ENCODE measurements around the gene GLS. TPM values are rescaled to one million over a fixed set of nuclear protein-coding genes. Genes with fewer than 3 reads are reported as not detected.

Gene GLS
- total and polyA plus RNA-seq, 4 donors: 31.1 to 318 (median 104) TPM

DNA sequence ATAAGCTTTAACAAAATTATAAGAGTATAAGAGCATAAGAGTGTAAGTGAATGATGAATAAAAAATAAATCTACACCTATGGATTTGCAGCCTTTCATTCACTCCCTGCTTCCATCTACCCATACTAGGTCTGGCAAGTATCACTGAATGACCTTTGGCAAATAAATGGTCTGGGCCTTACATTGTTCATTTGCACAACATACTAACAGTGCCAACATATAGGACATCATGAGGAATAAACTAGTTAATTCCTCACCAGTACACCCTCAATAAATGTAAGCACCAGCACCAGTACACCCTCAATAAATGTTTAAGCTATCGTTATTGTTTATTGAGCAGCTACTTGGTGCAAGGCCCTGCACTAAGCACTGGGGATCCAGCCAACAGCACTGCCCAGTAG, 106.5 kb downstream of the GLS start:
- ATAC-seq (ENCODE audit: insufficient read depth, low FRiP score): no peak
- Histone ChIP-seq H3K27me3 (ENCODE audit: control insufficient read depth in 3 of 3, insufficient read depth in 3 of 3, low read length in 2 of 3) (no peaks in the 10 kb centered on the region), H3K9ac (ENCODE audit: insufficient read depth in 1 of 2, low read length in 2 of 2) (no peak overlapping the region), H3K9me3 (ENCODE audit: control insufficient read depth in 4 of 4, insufficient read depth in 3 of 4, low read length in 3 of 4) (no peaks in the 10 kb centered on the region), H3K4me3 (no peak overlapping the region), H3K27ac (ENCODE audit: low read depth in 1 of 2, low read length in 1 of 2) (no peak overlapping the region), H3K4me1 (ENCODE audit: control insufficient read depth in 5 of 5, insufficient read depth in 5 of 5, low read length in 5 of 5) (no peaks in the 10 kb centered on the region), H3K36me3 (ENCODE audit: control insufficient read depth in 4 of 4, insufficient read depth in 4 of 4, low read length in 4 of 4) (peaks cover 24 to 64% (median 52%) of the 10 kb centered on the region in 4 donors)
- 97 to 99% methylated on average over 1 of the region's 1 CpG for WGBS, 2 donors
- TF ChIP-seq, protein P1, sequence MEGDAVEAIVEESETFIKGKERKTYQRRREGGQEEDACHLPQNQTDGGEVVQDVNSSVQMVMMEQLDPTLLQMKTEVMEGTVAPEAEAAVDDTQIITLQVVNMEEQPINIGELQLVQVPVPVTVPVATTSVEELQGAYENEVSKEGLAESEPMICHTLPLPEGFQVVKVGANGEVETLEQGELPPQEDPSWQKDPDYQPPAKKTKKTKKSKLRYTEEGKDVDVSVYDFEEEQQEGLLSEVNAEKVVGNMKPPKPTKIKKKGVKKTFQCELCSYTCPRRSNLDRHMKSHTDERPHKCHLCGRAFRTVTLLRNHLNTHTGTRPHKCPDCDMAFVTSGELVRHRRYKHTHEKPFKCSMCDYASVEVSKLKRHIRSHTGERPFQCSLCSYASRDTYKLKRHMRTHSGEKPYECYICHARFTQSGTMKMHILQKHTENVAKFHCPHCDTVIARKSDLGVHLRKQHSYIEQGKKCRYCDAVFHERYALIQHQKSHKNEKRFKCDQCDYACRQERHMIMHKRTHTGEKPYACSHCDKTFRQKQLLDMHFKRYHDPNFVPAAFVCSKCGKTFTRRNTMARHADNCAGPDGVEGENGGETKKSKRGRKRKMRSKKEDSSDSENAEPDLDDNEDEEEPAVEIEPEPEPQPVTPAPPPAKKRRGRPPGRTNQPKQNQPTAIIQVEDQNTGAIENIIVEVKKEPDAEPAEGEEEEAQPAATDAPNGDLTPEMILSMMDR (IDR thresholded peaks at IDR 0.05; ENCODE audit: control extremely low read depth, extremely low read depth): no peak
- no peak for DNase-seq

DNA sequence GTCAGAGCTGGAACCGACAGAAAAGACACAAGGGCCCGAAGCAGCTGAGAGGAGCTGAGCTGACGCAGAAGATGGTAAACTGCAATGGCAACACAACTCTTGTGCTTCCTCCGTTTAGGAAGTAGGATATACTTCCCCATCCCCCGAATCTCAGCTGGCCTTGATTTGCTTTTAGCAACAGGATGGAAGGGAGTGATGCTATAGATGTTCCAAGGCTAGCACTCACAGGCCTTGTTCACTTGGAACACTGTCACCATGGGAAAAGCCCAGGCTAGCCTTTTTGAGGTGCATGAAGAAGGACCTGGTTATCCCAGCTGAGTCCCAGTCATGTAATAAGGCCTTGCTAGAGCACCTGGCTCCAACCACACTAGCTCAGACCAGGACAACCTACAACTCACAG, 107.3 kb downstream of the GLS start:
- WGBS, 2 donors: 92 to 95% methylated on average over 5 of the region's 5 CpGs
- Histone ChIP-seq H3K9ac (ENCODE audit: insufficient read depth in 1 of 2, low read length in 2 of 2) (no peak overlapping the region), H3K4me3 (no peak overlapping the region), H3K9me3 (ENCODE audit: control insufficient read depth in 4 of 4, insufficient read depth in 3 of 4, low read length in 3 of 4) (no peaks in the 10 kb centered on the region), H3K27ac (ENCODE audit: low read depth in 1 of 2, low read length in 1 of 2) (no peak overlapping the region), H3K27me3 (ENCODE audit: control insufficient read depth in 3 of 3, insufficient read depth in 3 of 3, low read length in 2 of 3) (no peaks in the 10 kb centered on the region), H3K36me3 (ENCODE audit: control insufficient read depth in 4 of 4, insufficient read depth in 4 of 4, low read length in 4 of 4) (peaks cover 24 to 61% (median 47%) of the 10 kb centered on the region in 4 donors), H3K4me1 (ENCODE audit: control insufficient read depth in 5 of 5, insufficient read depth in 5 of 5, low read length in 5 of 5) (no peaks in the 10 kb centered on the region)
- TF ChIP-seq, protein P1 (IDR thresholded peaks at IDR 0.05; ENCODE audit: control extremely low read depth, extremely low read depth): no peak
- ATAC-seq (ENCODE audit: insufficient read depth, low FRiP score): no peak
- no peak for DNase-seq

DNA sequence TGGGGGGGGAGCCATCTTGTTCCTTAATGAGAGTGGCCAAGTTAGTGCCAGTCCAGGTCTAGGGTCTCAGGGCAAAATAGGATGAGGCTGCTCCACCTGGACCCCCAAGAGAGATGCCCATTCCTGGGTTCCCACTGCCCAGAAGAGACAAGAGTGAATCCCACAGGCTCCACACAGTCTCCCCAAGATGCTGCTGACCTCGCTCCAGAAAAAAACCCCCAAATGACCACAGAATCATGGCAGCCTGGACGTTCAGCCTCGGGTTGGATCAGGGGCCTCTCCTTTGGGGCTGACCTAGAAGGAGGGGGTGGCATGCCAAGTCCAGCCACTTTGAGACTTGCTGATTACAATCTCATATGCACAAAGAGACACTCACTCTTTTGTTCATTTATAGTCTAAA, 108.3 kb downstream of the GLS start:
- Histone ChIP-seq H3K9ac (ENCODE audit: insufficient read depth in 1 of 2, low read length in 2 of 2) (no peak overlapping the region), H3K4me1 (ENCODE audit: control insufficient read depth in 5 of 5, insufficient read depth in 5 of 5, low read length in 5 of 5) (no peaks in the 10 kb centered on the region), H3K9me3 (ENCODE audit: control insufficient read depth in 4 of 4, insufficient read depth in 3 of 4, low read length in 3 of 4) (no peaks in the 10 kb centered on the region), H3K36me3 (ENCODE audit: control insufficient read depth in 4 of 4, insufficient read depth in 4 of 4, low read length in 4 of 4) (peaks cover 25 to 62% (median 49%) of the 10 kb centered on the region in 4 donors), H3K27me3 (ENCODE audit: control insufficient read depth in 3 of 3, insufficient read depth in 3 of 3, low read length in 2 of 3) (no peaks in the 10 kb centered on the region), H3K27ac (ENCODE audit: low read depth in 1 of 2, low read length in 1 of 2) (no peak overlapping the region), H3K4me3 (no peak overlapping the region)
- TF ChIP-seq, protein P1 (IDR thresholded peaks at IDR 0.05; ENCODE audit: control extremely low read depth, extremely low read depth): no peak
- no peak for DNase-seq
- no peak for ATAC-seq (ENCODE audit: insufficient read depth, low FRiP score)
- WGBS, 2 donors: 97 to 98% methylated on average over 3 of the region's 3 CpGs

DNA sequence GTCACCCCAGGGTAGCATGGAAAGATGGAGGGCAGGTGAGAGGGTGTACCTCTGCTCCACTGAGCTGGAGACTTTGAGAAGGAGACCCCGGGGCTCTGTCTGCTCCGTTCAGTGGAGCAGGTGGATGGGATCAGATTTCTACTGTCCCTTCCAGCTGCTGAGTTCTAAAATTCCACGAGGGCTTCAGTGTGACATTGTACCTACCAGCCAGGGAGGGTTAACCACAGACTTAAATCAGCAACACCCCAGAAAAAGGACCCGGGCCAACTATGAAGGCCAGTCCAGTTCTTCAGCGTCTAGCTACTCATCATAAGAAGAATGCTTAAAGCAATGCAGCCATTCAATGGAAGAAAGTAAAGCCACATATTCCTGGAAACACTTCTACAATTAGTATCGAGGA, 109.5 kb downstream of the GLS start:
- Histone ChIP-seq H3K9me3 (ENCODE audit: control insufficient read depth in 4 of 4, insufficient read depth in 3 of 4, low read length in 3 of 4) (no peaks in the 10 kb centered on the region), H3K4me3 (no peak overlapping the region), H3K27me3 (ENCODE audit: control insufficient read depth in 3 of 3, insufficient read depth in 3 of 3, low read length in 2 of 3) (no peaks in the 10 kb centered on the region), H3K9ac (ENCODE audit: insufficient read depth in 1 of 2, low read length in 2 of 2) (no peak overlapping the region), H3K36me3 (ENCODE audit: control insufficient read depth in 4 of 4, insufficient read depth in 4 of 4, low read length in 4 of 4) (peaks cover 34 to 61% (median 50%) of the 10 kb centered on the region in 4 donors), H3K27ac (ENCODE audit: low read depth in 1 of 2, low read length in 1 of 2) (no peak overlapping the region), H3K4me1 (ENCODE audit: control insufficient read depth in 5 of 5, insufficient read depth in 5 of 5, low read length in 5 of 5) (no peaks in the 10 kb centered on the region)
- DNase-seq: no peak
- ATAC-seq (ENCODE audit: insufficient read depth, low FRiP score): no peak
- WGBS, 2 donors: 92 to 94% methylated on average over 6 of the region's 6 CpGs
- TF ChIP-seq, protein P1 (IDR thresholded peaks at IDR 0.05; ENCODE audit: control extremely low read depth, extremely low read depth): no peak

Data from lung (tissue), 12 donors.